Stomach (tissue), 9 donors: ENCODE data around the gene CEP41. TPM values are rescaled to one million over a fixed set of nuclear protein-coding genes. Genes with fewer than 3 reads are reported as not detected.

Experiments used
- DNase-seq, 2 donors: peaks; one replicate each; pipeline versions ENCODE4 v3.0.0 to v3.0.0-alpha.2; 2013 to 2019
- H3K27ac ChIP-seq, 5 donors: fragments of 200-600 bp in 4 of 5; sonication (generic) in 4 of 5; one replicate each; pipeline ENCODE4 v1.5.1; 2013 to 2019; ENCODE audit warnings: mild to moderate bottlenecking in 1 of 5, moderate library complexity in 1 of 5
- H3K27me3 ChIP-seq, 3 donors: fragments of 200-600 bp; sonication (generic); one replicate each; pipeline ENCODE4 v1.5.1; 2017 to 2019; ENCODE audit warnings: mixed run types in 1 of 3
- H3K36me3 ChIP-seq, 4 donors: fragments of 200-600 bp; sonication (generic); 1 replicate in 3 of 4; 2 replicates in 1 of 4; pipeline ENCODE4 v1.5.1; 2016 to 2019
- H3K4me1 ChIP-seq, 4 donors: fragments of 200-600 bp; sonication (generic); one replicate each; pipeline ENCODE4 v1.5.1; 2016 to 2019
- H3K4me3 ChIP-seq, 4 donors: fragments of 200-600 bp; sonication (generic) in 3 of 4; one replicate each; pipeline ENCODE4 v1.5.1; 2016 to 2019; ENCODE audit warnings: mild to moderate bottlenecking in 1 of 4
- H3K9me3 ChIP-seq, 4 donors: fragments of 200-600 bp; sonication (generic); one replicate each; pipeline ENCODE4 v1.5.1; 2016 to 2019
- EP300 ChIP-seq: sonication (generic); formaldehyde crosslinking; IDR thresholded peaks from one replicate; pipeline ENCODE4 v1.6.1; 2017; ENCODE audit warnings: antibody characterized with exemption
- POLR2A ChIP-seq, 4 donors: fragments of 450-650 bp; IDR thresholded peaks; one replicate each; pipeline ENCODE4 v1.6.1; 2016; ENCODE audit warnings: antibody characterized with exemption in 4 of 4, control low read depth in 2 of 4, mild to moderate bottlenecking in 1 of 4, moderate library complexity in 1 of 4
- POLR2AphosphoS5 ChIP-seq, 3 donors: sonication (generic); formaldehyde crosslinking; IDR thresholded peaks; one replicate each; pipeline ENCODE4 v1.6.1; 2016; ENCODE audit warnings: antibody characterized with exemption in 3 of 3
- WGBS, 5 donors: extraction: QIAGEN DNeasy Blood & Tissue Kit in 3 of 5; methylation state at CpG; one replicate each; pipeline versions ENCODE4 v1.1.5 to v1.1.7; 2013 to 2018; 5-methylcytosine and 5-hydroxymethylcytosine counted together
- intact Hi-C: fragments of 100-400 bp; cut with DNase I; formaldehyde crosslinking; loops from one replicate; pipeline ENCODE4 v1.15.1; 2023; ENCODE audit warnings: low total_unique reads
- polyA plus RNA-seq, 3 donors: library from polyadenylated mRNA; stranded (reverse); fragments of 200-250 nt; gene quantifications; one replicate each; pipeline ENCODE4 v1.2.3, GENCODE V29; 2013
- total RNA-seq, 5 donors: library from RNA; depleted of rRNA; stranded (reverse); fragments of >200 nt; gene quantifications; one replicate each; pipeline versions ENCODE4 v1.1.0 to v1.2.3, GENCODE V29; 2014 to 2016
- TF ChIP-seq, protein P1 (sequence below), 7 experiments: fragments of 450-650 bp in 4 of 7; fragments of 200-600 bp in 3 of 7; sonication (generic) in 3 of 7; IDR thresholded peaks; one replicate each; pipeline ENCODE4 v1.5.1; 2016 to 2019; ENCODE audit warnings: antibody characterized with exemption in 7 of 7, control low read depth in 2 of 7, mild to moderate bottlenecking in 1 of 7
- donor health status: healthy with polysubstance abuse.
- donor health status: Bipolar disorder and iron deficiency.
- donor health status: healthy.

The CEP41 gene
- total and polyA plus RNA-seq, 8 donors, result 0.58 to 6.2 (median 3.0) TPM

DNA sequence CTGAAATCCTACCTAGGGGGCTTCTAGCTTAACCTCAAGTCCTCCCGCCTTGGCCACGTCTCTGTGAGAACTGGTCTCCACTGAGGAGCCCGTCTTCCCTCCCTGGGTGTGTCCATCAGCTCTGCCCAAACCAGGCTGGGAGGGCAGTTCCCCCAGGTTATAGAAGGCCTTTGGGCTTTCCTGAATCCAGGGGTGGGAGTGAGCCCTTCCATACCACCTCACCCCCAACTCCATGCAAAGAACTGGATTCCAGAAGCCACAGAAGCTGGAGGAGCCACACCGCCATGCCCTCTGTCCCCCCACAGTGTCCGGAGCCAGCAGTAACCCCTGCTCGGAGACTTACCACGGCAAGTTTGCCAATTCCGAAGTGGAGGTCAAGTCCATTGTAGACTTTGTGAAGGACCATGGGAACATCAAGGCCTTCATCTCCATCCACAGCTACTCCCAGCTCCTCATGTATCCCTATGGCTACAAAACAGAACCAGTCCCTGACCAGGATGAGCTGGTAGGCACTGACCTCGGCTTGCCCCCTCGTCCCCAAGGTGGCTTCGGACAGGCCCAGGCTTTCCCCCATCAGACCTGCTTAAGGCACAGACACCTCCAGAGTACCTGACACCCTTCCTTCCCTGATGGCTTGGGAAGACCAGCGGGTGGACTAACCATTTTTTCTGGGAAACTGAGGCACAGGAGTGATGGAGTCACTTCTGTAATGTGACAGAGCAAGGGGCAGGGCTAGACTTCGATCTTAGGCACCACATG is 55.8 kb downstream of the CEP41 start:
- intact Hi-C loops, result no loop called here
- Histone ChIP-seq H3K27me3 (no peaks in the 10 kb centered on the region), H3K27ac (no peak overlapping the region), H3K36me3 (no peaks in the 10 kb centered on the region), H3K4me3 (no peak overlapping the region), H3K9me3 (no peaks in the 10 kb centered on the region), H3K4me1 (peaks cover 4 to 9% (median 6%) of the 10 kb centered on the region in 4 donors)
- 89 to 96% (median 95%) methylated on average over 13 of the region's 13 CpGs for WGBS, 5 donors
- TF ChIP-seq EP300 (no peak), POLR2A (IDR thresholded peaks at IDR 0.05) (no peak), POLR2AphosphoS5 (IDR thresholded peaks at IDR 0.05) (no peak)
- TF ChIP-seq, protein P1, sequence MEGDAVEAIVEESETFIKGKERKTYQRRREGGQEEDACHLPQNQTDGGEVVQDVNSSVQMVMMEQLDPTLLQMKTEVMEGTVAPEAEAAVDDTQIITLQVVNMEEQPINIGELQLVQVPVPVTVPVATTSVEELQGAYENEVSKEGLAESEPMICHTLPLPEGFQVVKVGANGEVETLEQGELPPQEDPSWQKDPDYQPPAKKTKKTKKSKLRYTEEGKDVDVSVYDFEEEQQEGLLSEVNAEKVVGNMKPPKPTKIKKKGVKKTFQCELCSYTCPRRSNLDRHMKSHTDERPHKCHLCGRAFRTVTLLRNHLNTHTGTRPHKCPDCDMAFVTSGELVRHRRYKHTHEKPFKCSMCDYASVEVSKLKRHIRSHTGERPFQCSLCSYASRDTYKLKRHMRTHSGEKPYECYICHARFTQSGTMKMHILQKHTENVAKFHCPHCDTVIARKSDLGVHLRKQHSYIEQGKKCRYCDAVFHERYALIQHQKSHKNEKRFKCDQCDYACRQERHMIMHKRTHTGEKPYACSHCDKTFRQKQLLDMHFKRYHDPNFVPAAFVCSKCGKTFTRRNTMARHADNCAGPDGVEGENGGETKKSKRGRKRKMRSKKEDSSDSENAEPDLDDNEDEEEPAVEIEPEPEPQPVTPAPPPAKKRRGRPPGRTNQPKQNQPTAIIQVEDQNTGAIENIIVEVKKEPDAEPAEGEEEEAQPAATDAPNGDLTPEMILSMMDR (IDR thresholded peaks at IDR 0.05), result no peak
- DNase-seq, result no peak

DNA sequence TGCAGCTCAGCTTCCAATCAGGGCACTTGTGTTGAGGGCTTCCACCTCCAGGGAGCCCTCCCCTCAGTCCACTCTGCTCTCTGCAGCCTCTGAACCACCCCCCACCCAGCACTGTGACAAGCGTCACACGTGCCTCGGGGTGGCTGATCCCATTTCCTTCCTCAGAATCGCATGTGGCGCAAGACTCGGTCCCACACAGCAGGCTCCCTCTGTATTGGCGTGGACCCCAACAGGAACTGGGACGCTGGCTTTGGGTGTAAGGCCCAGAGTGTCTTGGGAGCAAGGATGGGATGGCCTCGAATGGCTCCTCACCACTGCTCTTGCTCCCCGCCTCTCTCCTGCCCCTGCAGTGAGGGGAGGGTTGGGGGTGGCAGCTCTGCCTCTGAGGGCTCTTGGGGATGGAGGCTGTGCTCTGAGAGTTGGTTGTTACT is 56.4 kb downstream of the CEP41 start:
- Histone ChIP-seq H3K4me3 (no peak overlapping the region), H3K27ac (no peak overlapping the region), H3K36me3 (no peaks in the 10 kb centered on the region), H3K4me1 (peaks cover 8 to 15% (median 10%) of the 10 kb centered on the region in 4 donors), H3K27me3 (no peaks in the 10 kb centered on the region), H3K9me3 (no peaks in the 10 kb centered on the region)
- DNase-seq, result no peak
- TF ChIP-seq POLR2A (IDR thresholded peaks at IDR 0.05) (no peak), POLR2AphosphoS5 (IDR thresholded peaks at IDR 0.05) (no peak), EP300 (no peak)
- TF ChIP-seq, protein P1 (IDR thresholded peaks at IDR 0.05), result no peak
- intact Hi-C loops, result no loop called here
- 79 to 88% (median 84%) methylated on average over 8 to 10 of the region's 10 CpGs for WGBS, 5 donors

DNA sequence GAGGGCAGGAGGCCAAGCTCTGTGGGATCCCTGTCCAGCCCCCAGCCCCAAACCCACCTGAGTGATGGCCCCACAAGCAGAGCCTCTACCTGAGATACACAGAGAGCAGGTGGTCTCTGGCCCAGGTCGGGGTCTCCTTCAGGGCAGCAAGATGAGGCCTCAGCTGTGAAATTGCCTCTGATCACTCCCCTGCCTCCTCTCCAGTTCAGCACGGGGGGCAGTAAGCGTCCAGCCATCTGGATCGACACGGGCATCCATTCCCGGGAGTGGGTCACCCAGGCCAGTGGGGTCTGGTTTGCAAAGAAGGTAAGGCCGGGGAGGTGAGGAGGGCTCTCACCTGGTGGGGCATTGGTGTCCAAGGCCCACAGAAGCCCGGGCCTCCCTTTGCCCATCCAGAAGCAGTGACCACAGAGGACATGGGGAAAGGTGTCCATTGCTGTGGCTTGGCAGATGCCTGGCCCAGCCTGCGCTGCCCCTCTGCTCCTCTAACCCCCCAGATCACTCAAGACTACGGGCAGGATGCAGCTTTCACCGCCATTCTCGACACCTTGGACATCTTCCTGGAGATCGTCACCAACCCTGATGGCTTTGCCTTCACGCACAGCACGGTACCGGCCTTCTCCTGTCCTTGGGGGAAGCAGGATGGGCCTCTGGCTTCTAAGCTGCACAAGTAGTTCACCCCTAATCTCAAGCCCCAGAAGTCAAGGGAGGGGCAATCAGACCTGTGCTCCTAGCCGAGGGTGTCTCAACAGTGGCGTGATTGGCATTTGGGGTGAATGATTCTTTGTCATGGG is 57.4 kb downstream of the CEP41 start:
- H3K27me3 ChIP-seq, result no peaks in the 10 kb centered on the region

More for the DNA sequence above, 57.4 kb downstream of the CEP41 start:
- no peaks in the 10 kb centered on the region for H3K36me3 ChIP-seq
- intact Hi-C loops, result no loop called here
- H3K27ac ChIP-seq, result no peak overlapping the region
- TF ChIP-seq POLR2AphosphoS5 (IDR thresholded peaks at IDR 0.05) (no peak), POLR2A (IDR thresholded peaks at IDR 0.05) (no peak), EP300 (no peak)
- TF ChIP-seq, protein P1 (IDR thresholded peaks at IDR 0.05), result no peak
- no peaks in the 10 kb centered on the region for H3K9me3 ChIP-seq
- DNase-seq, result no peak
- 90 to 94% (median 92%) methylated on average over 16 to 18 of the region's 18 CpGs for WGBS, 5 donors
- H3K4me1 ChIP-seq, result peaks cover 8 to 20% (median 10%) of the 10 kb centered on the region in 4 donors
- no peak overlapping the region for H3K4me3 ChIP-seq
